Naive thymus-derived CD4-positive, alpha-beta T cell (primary cell): Measurements from ENCODE around the gene RAC3. TPM values are rescaled to one million over a fixed set of nuclear protein-coding genes. Genes with fewer than 3 reads are reported as not detected.

Experiments
- ATAC-seq: fragments of 150-1000 bp; cut with Tn5 transposase; 2 replicates; pipeline ENCODE4 v1.10.0; 2021; ENCODE audit warnings: mild to moderate bottlenecking, moderate library complexity
- CTCF ChIA-PET: fragments of 350-600 bp; sonication (Branson Sonifier 250); formaldehyde crosslinking; loops from one replicate; lab custom pipeline; 2021; ENCODE audit warnings: antibody characterized with exemption; lab: Charles Lee
- POLR2A ChIA-PET: fragments of 350-600 bp; sonication (Branson Sonifier 250); formaldehyde crosslinking; loops from one replicate; lab custom pipeline; 2021; ENCODE audit warnings: antibody characterized with exemption, inconsistent platforms; lab: Charles Lee
- DNase-seq, 9 donors: peaks; one replicate each; pipeline versions ENCODE4 v3.0.0 to v3.0.0-alpha.2; 2020 to 2022; ENCODE audit warnings: mixed read lengths in 1 of 9
- H3K27ac ChIP-seq: one replicate; pipeline ENCODE4 v1.7.0; 2013; ENCODE audit warnings: mild to moderate bottlenecking, low read depth, low read length, moderate library complexity
- H3K27me3 ChIP-seq, 2 donors: one replicate each; pipeline ENCODE4 v1.7.0; 2013; ENCODE audit warnings: low read length in 2 of 2, mild to moderate bottlenecking in 2 of 2, moderate library complexity in 2 of 2; ENCODE audit not compliant: control insufficient read depth in 2 of 2, insufficient read depth in 2 of 2
- H3K36me3 ChIP-seq, 3 experiments: 1 replicate in 2 of 3; 2 replicates in 1 of 3; pipeline ENCODE4 v1.7.0; 2013; ENCODE audit warnings: low read length in 3 of 3, mild to moderate bottlenecking in 3 of 3, moderate library complexity in 1 of 3; ENCODE audit not compliant: insufficient read depth in 3 of 3, control insufficient read depth in 2 of 3
- H3K4me1 ChIP-seq, 2 donors: one replicate each; pipeline ENCODE4 v1.7.0; 2013; ENCODE audit warnings: low read length in 2 of 2, mild to moderate bottlenecking in 2 of 2, moderate library complexity in 1 of 2; ENCODE audit not compliant: control insufficient read depth in 2 of 2, insufficient read depth in 2 of 2
- H3K4me3 ChIP-seq: 2 replicates; pipeline ENCODE4 v1.7.0; 2013; ENCODE audit warnings: mild to moderate bottlenecking, low read length
- H3K9me3 ChIP-seq, 3 experiments: 1 replicate in 2 of 3; 2 replicates in 1 of 3; pipeline ENCODE4 v1.7.0; 2013; ENCODE audit warnings: low read length in 3 of 3; ENCODE audit not compliant: control insufficient read depth in 2 of 3
- H3K27ac Mint-ChIP-seq, 9 donors: one replicate each; pipeline ENCODE4 v1.8.0; 2020 to 2022; ENCODE audit warnings: mixed read lengths in 9 of 9, mild to moderate bottlenecking in 8 of 9, moderate library complexity in 5 of 9, inconsistent platforms in 2 of 9
- H3K27me3 Mint-ChIP-seq, 5 donors: one replicate each; pipeline ENCODE4 v1.8.0; 2021 to 2022; ENCODE audit warnings: mixed read lengths in 5 of 5, mild to moderate bottlenecking in 1 of 5
- H3K36me3 Mint-ChIP-seq, 5 donors: one replicate each; pipeline ENCODE4 v1.8.0; 2020 to 2022; ENCODE audit warnings: mixed read lengths in 5 of 5, mild to moderate bottlenecking in 3 of 5, inconsistent platforms in 1 of 5
- H3K4me1 Mint-ChIP-seq, 7 donors: one replicate each; pipeline ENCODE4 v1.8.0; 2020 to 2022; ENCODE audit warnings: mixed read lengths in 7 of 7, mild to moderate bottlenecking in 3 of 7, inconsistent platforms in 1 of 7
- H3K4me3 Mint-ChIP-seq, 10 donors: one replicate each; pipeline ENCODE4 v1.8.0; 2020 to 2022; ENCODE audit warnings: mild to moderate bottlenecking in 10 of 10, mixed read lengths in 10 of 10, moderate library complexity in 6 of 10, inconsistent platforms in 2 of 10
- H3K9me3 Mint-ChIP-seq, 11 donors: one replicate each; pipeline ENCODE4 v1.8.0; 2020 to 2022; ENCODE audit warnings: mixed read lengths in 11 of 11, mild to moderate bottlenecking in 4 of 11, inconsistent platforms in 1 of 11, moderate library complexity in 1 of 11
- intact Hi-C, 2 donors: fragments of 100-400 bp; cut with micrococcal nuclease; formaldehyde crosslinking; loops; one replicate each; pipeline ENCODE4 v1.15.1; 2023
- polyA plus RNA-seq, 2 donors: library from polyadenylated mRNA; unstranded; fragments of 300-500 nt; fragmentation: Illumina TruSeq; gene quantifications; one replicate each; pipeline ENCODE4 v1.2.3, GENCODE V29; 2021
- total RNA-seq, 6 experiments: library from RNA in 5 of 6; stranded (reverse) in 5 of 6; gene quantifications; 1 replicate in 5 of 6; 2 replicates in 1 of 6; pipeline ENCODE4 v1.2.3 and lab custom pipeline; 2021 to 2026

The RAC3 gene
- total and polyA plus RNA-seq, 7 experiments from 2014 or later: 1.3 to 8.5 (median 2.1) TPM; not detected in 2

- H3K4me1 ChIP-seq: no peaks in the 10 kb centered on the region
- Mint-ChIP-seq H3K36me3 (peaks cover 0 to 14% (median 0%) of the 10 kb centered on the region in 5 donors), H3K4me3 (no peak overlapping the region), H3K27ac (no peak overlapping the region), H3K9me3 (no peaks in the 10 kb centered on the region), H3K27me3 (no peaks in the 10 kb centered on the region), H3K4me1 (no peaks in the 10 kb centered on the region)
- intact Hi-C loops: no loop called here
- ChIA-PET CTCF (no interaction called here), POLR2A (no interaction called here)
- H3K4me3 ChIP-seq: no peak overlapping the region
- no peaks in the 10 kb centered on the region for H3K9me3 ChIP-seq
- H3K36me3 ChIP-seq: peaks cover 0 to 82% (median 4%) of the 10 kb centered on the region in 3 experiments
- H3K27me3 ChIP-seq: no peaks in the 10 kb centered on the region
- ATAC-seq: no peak
- DNase-seq: no peak
- H3K27ac ChIP-seq: no peak overlapping the region
Observed at GRCh38 chr17:82081546-82081945, 50.1 kb downstream of the RAC3 start.

GRCh38 chr17:82081966-82082365 lies 50.5 kb downstream of the RAC3 start:
- no peak for DNase-seq
- Mint-ChIP-seq H3K27me3 (no peaks in the 10 kb centered on the region), H3K4me1 (no peaks in the 10 kb centered on the region), H3K27ac (no peak overlapping the region), H3K36me3 (peaks cover 0 to 14% (median 0%) of the 10 kb centered on the region in 5 donors), H3K4me3 (no peak overlapping the region), H3K9me3 (no peaks in the 10 kb centered on the region)
- H3K27me3 ChIP-seq: no peaks in the 10 kb centered on the region
- H3K36me3 ChIP-seq: peaks cover 0 to 86% (median 4%) of the 10 kb centered on the region in 3 experiments
- H3K4me3 ChIP-seq: no peak overlapping the region
- POLR2A ChIA-PET: no interaction called here
- no peak overlapping the region for H3K27ac ChIP-seq
- H3K9me3 ChIP-seq: no peaks in the 10 kb centered on the region
- no peaks in the 10 kb centered on the region for H3K4me1 ChIP-seq
- CTCF ChIA-PET: no interaction called here
- intact Hi-C loops: no loop called here
- no peak for ATAC-seq

GRCh38 chr17:82082456-82082855 lies 51.0 kb downstream of the RAC3 start:
- Histone ChIP-seq H3K4me3 (no peak overlapping the region), H3K27me3 (no peaks in the 10 kb centered on the region), H3K4me1 (no peaks in the 10 kb centered on the region), H3K27ac (no peak overlapping the region), H3K36me3 (peaks cover 0 to 91% (median 4%) of the 10 kb centered on the region in 3 experiments), H3K9me3 (no peaks in the 10 kb centered on the region)
- DNase-seq (no peak), ATAC-seq (no peak)
- ChIA-PET CTCF (no interaction called here), POLR2A (no interaction called here)
- intact Hi-C loops: no loop called here
- peaks cover 0 to 14% (median 0%) of the 10 kb centered on the region in 5 donors for H3K36me3 Mint-ChIP-seq
- H3K9me3 Mint-ChIP-seq: no peaks in the 10 kb centered on the region
- no peak overlapping the region for H3K27ac Mint-ChIP-seq
- H3K27me3 Mint-ChIP-seq: no peaks in the 10 kb centered on the region
- H3K4me1 Mint-ChIP-seq: no peaks in the 10 kb centered on the region
- H3K4me3 Mint-ChIP-seq: no peak overlapping the region

- Mint-ChIP-seq H3K36me3 (peaks cover 0 to 14% (median 0%) of the 10 kb centered on the region in 5 donors), H3K27me3 (no peaks in the 10 kb centered on the region), H3K9me3 (no peaks in the 10 kb centered on the region), H3K4me1 (no peaks in the 10 kb centered on the region), H3K4me3 (no peak overlapping the region), H3K27ac (no peak overlapping the region)
- Histone ChIP-seq H3K27me3 (no peaks in the 10 kb centered on the region), H3K4me3 (no peak overlapping the region), H3K36me3 (peaks cover 0 to 95% (median 4%) of the 10 kb centered on the region in 3 experiments), H3K4me1 (no peaks in the 10 kb centered on the region), H3K27ac (no peak overlapping the region), H3K9me3 (no peaks in the 10 kb centered on the region)
- DNase-seq: no peak
- intact Hi-C loops: no loop called here
- CTCF ChIA-PET: no interaction called here
- POLR2A ChIA-PET: no interaction called here
- ATAC-seq: no peak
Observed at GRCh38 chr17:82083009-82083408, 51.5 kb downstream of the RAC3 start.

Other genes with a start within 250 kb of the RAC3 start
- not detected for gene GCGR, start 227.5 kb upstream of the RAC3 start, total RNA-seq
- gene GCGR, start 227.5 kb upstream of the RAC3 start, polyA plus RNA-seq: not detected
- gene MCRIP1, start 198.4 kb upstream of the RAC3 start, total RNA-seq: 10 to 100 TPM; 41.1 to 65.3 (median 53.1) TPM
- gene MCRIP1, start 198.4 kb upstream of the RAC3 start, polyA plus RNA-seq: 10 to 100 TPM; 44.5 to 59.0 TPM
- not detected for gene PPP1R27, start 196.6 kb upstream of the RAC3 start, total RNA-seq
- under 1 TPM in 1 of 2 donors, not detected in 1; 0.13 TPM for gene PPP1R27, start 196.6 kb upstream of the RAC3 start, polyA plus RNA-seq
- gene P4HB, start 171.1 kb upstream of the RAC3 start, total RNA-seq: 100 to 1,000 TPM; 188 to 568 (median 304) TPM
- gene P4HB, start 171.1 kb upstream of the RAC3 start, polyA plus RNA-seq: 100 to 1,000 TPM; 161 to 224 TPM
- gene ARHGDIA, start 160.3 kb upstream of the RAC3 start, total RNA-seq: 100 to 1,000 TPM; 308 to 671 (median 465) TPM
- gene ARHGDIA, start 160.3 kb upstream of the RAC3 start, polyA plus RNA-seq: 100 to 1,000 TPM in 1 of 2 donors, 10 to 100 TPM in 1; 66.5 to 140 TPM
- gene ALYREF, start 140.1 kb upstream of the RAC3 start, total RNA-seq: 100 to 1,000 TPM in 1 of 5 experiments, 10 to 100 TPM in 4; 38.3 to 159 (median 83.2) TPM
- 10 to 100 TPM; 28.5 to 31.5 TPM for gene ALYREF, start 140.1 kb upstream of the RAC3 start, polyA plus RNA-seq
- 100 to 1,000 TPM in 1 of 5 experiments, 10 to 100 TPM in 4; 30.8 to 106 (median 40.5) TPM for gene ANAPC11, start 140.0 kb upstream of the RAC3 start, total RNA-seq
- gene ANAPC11, start 140.0 kb upstream of the RAC3 start, polyA plus RNA-seq: 100 to 1,000 TPM; 245 to 278 TPM
- under 1 TPM in 4 of 5 experiments, not detected in 1; 0.29 to 0.59 (median 0.54) TPM for gene NPB, start 129.4 kb upstream of the RAC3 start, total RNA-seq
- under 1 TPM in 1 of 2 donors, not detected in 1; 0.20 TPM for gene NPB, start 129.4 kb upstream of the RAC3 start, polyA plus RNA-seq
- gene PCYT2, start 120.3 kb upstream of the RAC3 start, total RNA-seq: 10 to 100 TPM; 17.5 to 43.6 (median 35.2) TPM
- gene PCYT2, start 120.3 kb upstream of the RAC3 start, polyA plus RNA-seq: 10 to 100 TPM; 22.4 to 27.0 TPM
- gene SIRT7, start 113.5 kb upstream of the RAC3 start, total RNA-seq: 10 to 100 TPM; 56.0 to 81.4 (median 69.7) TPM
- gene SIRT7, start 113.5 kb upstream of the RAC3 start, polyA plus RNA-seq: 10 to 100 TPM; 21.6 to 38.7 TPM
- 10 to 100 TPM; 12.9 to 28.1 (median 18.1) TPM for gene MAFG, start 103.9 kb upstream of the RAC3 start, total RNA-seq
- gene MAFG, start 103.9 kb upstream of the RAC3 start, polyA plus RNA-seq: 1 to 10 TPM; 2.4 to 2.6 TPM
- 10 to 100 TPM in 1 of 5 experiments, 1 to 10 TPM in 4; 1.8 to 31.1 (median 2.3) TPM for gene PYCR1, start 94.4 kb upstream of the RAC3 start, total RNA-seq
- gene PYCR1, start 94.4 kb upstream of the RAC3 start, polyA plus RNA-seq: 1 to 10 TPM; 4.2 to 4.5 TPM
- gene MYADML2, start 84.4 kb upstream of the RAC3 start, total RNA-seq: not detected
- not detected for gene MYADML2, start 84.4 kb upstream of the RAC3 start, polyA plus RNA-seq
- gene NOTUM, start 70.5 kb upstream of the RAC3 start, total RNA-seq: under 1 TPM in 1 of 5 experiments, not detected in 4; 0.82 TPM
- under 1 TPM in 1 of 2 donors, not detected in 1; 0.35 TPM for gene NOTUM, start 70.5 kb upstream of the RAC3 start, polyA plus RNA-seq
- 10 to 100 TPM; 36.4 to 46.7 (median 46.0) TPM for gene ASPSCR1, start 54.0 kb upstream of the RAC3 start, total RNA-seq
- 10 to 100 TPM; 24.2 to 36.6 TPM for gene ASPSCR1, start 54.0 kb upstream of the RAC3 start, polyA plus RNA-seq
- gene CENPX, start 8.8 kb upstream of the RAC3 start, total RNA-seq: 10 to 100 TPM; 25.5 to 71.8 (median 31.8) TPM
- 10 to 100 TPM; 62.3 to 72.7 TPM for gene CENPX, start 8.8 kb upstream of the RAC3 start, polyA plus RNA-seq
- gene LRRC45, start 8.4 kb upstream of the RAC3 start, total RNA-seq: 10 to 100 TPM in 4 of 5 experiments, 1 to 10 TPM in 1; 9.2 to 39.1 (median 15.0) TPM
- gene LRRC45, start 8.4 kb upstream of the RAC3 start, polyA plus RNA-seq: 1 to 10 TPM; 4.1 to 6.3 TPM
- gene DCXR, start 6.0 kb downstream of the RAC3 start, total RNA-seq: 100 to 1,000 TPM in 1 of 5 experiments, 10 to 100 TPM in 4; 63.0 to 130 (median 83.6) TPM
- 100 to 1,000 TPM; 164 to 228 TPM for gene DCXR, start 6.0 kb downstream of the RAC3 start, polyA plus RNA-seq
- 10 to 100 TPM; 25.0 to 45.5 (median 31.5) TPM for gene RFNG, start 20.1 kb downstream of the RAC3 start, total RNA-seq
- 1 to 10 TPM; 4.2 to 6.7 TPM for gene RFNG, start 20.1 kb downstream of the RAC3 start, polyA plus RNA-seq
- 10 to 100 TPM; 68.3 to 88.1 (median 71.7) TPM for gene GPS1, start 20.2 kb downstream of the RAC3 start, total RNA-seq
- gene GPS1, start 20.2 kb downstream of the RAC3 start, polyA plus RNA-seq: 100 to 1,000 TPM; 105 to 124 TPM
- gene DUS1L, start 34.1 kb downstream of the RAC3 start, total RNA-seq: 100 to 1,000 TPM; 127 to 157 (median 147) TPM
- gene DUS1L, start 34.1 kb downstream of the RAC3 start, polyA plus RNA-seq: 100 to 1,000 TPM in 1 of 2 donors, 10 to 100 TPM in 1; 52.9 to 110 TPM
- gene FASN, start 66.6 kb downstream of the RAC3 start, total RNA-seq: 100 to 1,000 TPM in 2 of 5 experiments, 10 to 100 TPM in 3; 24.3 to 168 (median 59.0) TPM
- 1 to 10 TPM in 1 of 2 donors, under 1 TPM in 1; 0.96 to 1.5 TPM for gene FASN, start 66.6 kb downstream of the RAC3 start, polyA plus RNA-seq
- gene CCDC57, start 181.2 kb downstream of the RAC3 start, total RNA-seq: 100 to 1,000 TPM in 2 of 5 experiments, 10 to 100 TPM in 3; 75.7 to 127 (median 95.0) TPM
- gene CCDC57, start 181.2 kb downstream of the RAC3 start, polyA plus RNA-seq: 10 to 100 TPM; 32.1 to 36.8 TPM
- 100 to 1,000 TPM in 2 of 5 experiments, 10 to 100 TPM in 3; 14.6 to 264 (median 67.0) TPM for gene SLC16A3, start 197.4 kb downstream of the RAC3 start, total RNA-seq
- 1 to 10 TPM; 1.4 to 1.9 TPM for gene SLC16A3, start 197.4 kb downstream of the RAC3 start, polyA plus RNA-seq
- 100 to 1,000 TPM; 144 to 249 (median 176) TPM for gene CSNK1D, start 242.0 kb downstream of the RAC3 start, total RNA-seq
- gene CSNK1D, start 242.0 kb downstream of the RAC3 start, polyA plus RNA-seq: 10 to 100 TPM; 46.1 to 81.3 TPM